Natural killer cell (primary cell): Measurements from ENCODE around the gene RTF1. TPM values are rescaled to one million over a fixed set of nuclear protein-coding genes. Genes with fewer than 3 reads are reported as not detected.

Experiments used
- ATAC-seq, 3 donors: fragments of 150-1000 bp in 2 of 3; fragments of 200-7000 bp in 1 of 3; cut with Tn5 transposase; 1 replicate in 1 of 3; 2 replicates in 2 of 3; pipeline ENCODE4 v1.10.0; 2021; ENCODE audit warnings: mild to moderate bottlenecking in 2 of 3, moderate library complexity in 2 of 3
- DNase-seq, 2 donors: peaks; one replicate each; pipeline versions ENCODE4 v3.0.0 to v3.0.0-alpha.2; 2013 to 2021; ENCODE audit warnings: mixed read lengths in 1 of 2
- H3K27ac ChIP-seq: one replicate; pipeline ENCODE4 v1.5.1; 2013; ENCODE audit warnings: mild to moderate bottlenecking, low read length
- H3K27me3 ChIP-seq: one replicate; pipeline ENCODE4 v1.6.1; 2013; ENCODE audit warnings: low read length; ENCODE audit not compliant: control insufficient read depth, insufficient read depth
- H3K36me3 ChIP-seq: one replicate; pipeline ENCODE4 v1.6.1; 2013; ENCODE audit warnings: low read length; ENCODE audit not compliant: control insufficient read depth, insufficient read depth
- H3K4me1 ChIP-seq: one replicate; pipeline ENCODE4 v1.6.1; 2013; ENCODE audit warnings: low read length; ENCODE audit not compliant: control insufficient read depth, insufficient read depth
- H3K4me3 ChIP-seq: one replicate; pipeline ENCODE4 v1.5.1; 2013; ENCODE audit warnings: low read length
- H3K9me3 ChIP-seq: one replicate; pipeline ENCODE4 v1.6.1; 2013; ENCODE audit warnings: low read length; ENCODE audit not compliant: control insufficient read depth, insufficient read depth
- H3K27ac Mint-ChIP-seq, 2 donors: one replicate each; pipeline ENCODE4 v1.8.0; 2022; ENCODE audit warnings: mild to moderate bottlenecking in 2 of 2, mixed read lengths in 2 of 2, moderate library complexity in 1 of 2
- H3K27me3 Mint-ChIP-seq, 2 donors: one replicate each; pipeline ENCODE4 v1.8.0; 2022; ENCODE audit warnings: low read depth in 2 of 2, mixed read lengths in 2 of 2
- H3K36me3 Mint-ChIP-seq: one replicate; pipeline ENCODE4 v1.8.0; 2022; ENCODE audit warnings: mixed read lengths
- H3K4me1 Mint-ChIP-seq, 2 donors: one replicate each; pipeline ENCODE4 v1.8.0; 2022; ENCODE audit warnings: mixed read lengths in 2 of 2
- H3K4me3 Mint-ChIP-seq: one replicate; pipeline ENCODE4 v1.8.0; 2022; ENCODE audit warnings: mild to moderate bottlenecking, moderate library complexity, mixed read lengths
- H3K9me3 Mint-ChIP-seq, 2 donors: one replicate each; pipeline ENCODE4 v1.8.0; 2022; ENCODE audit warnings: mixed read lengths in 2 of 2
- CTCF ChIP-seq: fragments of 200-600 bp; IDR thresholded peaks from one replicate; pipeline ENCODE4 v1.8.0; 2022; ENCODE audit warnings: antibody characterized with exemption
- WGBS: methylation state at CpG from one replicate; pipeline ENCODE4 v1.1.7; 2013; ENCODE audit warnings: missing lambda C conversion rate; ENCODE audit not compliant: insufficient coverage; 5-methylcytosine and 5-hydroxymethylcytosine counted together
- intact Hi-C: fragments of 100-400 bp; cut with micrococcal nuclease; formaldehyde crosslinking; loops from one replicate; pipeline ENCODE4 v1.14.2; 2022
- total RNA-seq, 4 donors: library from RNA; stranded (reverse); fragments of 120-200 nt in 1 of 4; gene quantifications; one replicate each; pipeline versions ENCODE4 v1.2.3 to v1.2.4, GENCODE V29; 2013 to 2022

The RTF1 gene
- total RNA-seq, 3 donors from 2014 or later (not counting 1 experiment from before 2014, with no cell fraction given) = 35.8 to 53.1 (median 42.7) TPM

GRCh38 chr15:41443275-41443674 is 26.4 kb downstream of the RTF1 start:
- Mint-ChIP-seq H3K4me1 (peaks cover 9 to 19% of the 10 kb centered on the region in 2 donors), H3K27me3 (no peaks in the 10 kb centered on the region), H3K9me3 (no peaks in the 10 kb centered on the region), H3K36me3 (no peaks in the 10 kb centered on the region), H3K27ac (peak overlapping the region; percentile 64), H3K4me3 (no peak overlapping the region)
- H3K27me3 ChIP-seq = no peaks in the 10 kb centered on the region
- no peak overlapping the region for H3K4me3 ChIP-seq
- TF ChIP-seq CTCF = no peak
- peak in 1 of 2 donors; percentile 11 for DNase-seq
- peak in 2 of 3 donors; percentile 66 to 69 for ATAC-seq
- H3K27ac ChIP-seq = no peak overlapping the region
- peaks cover 4% of the 10 kb centered on the region for H3K4me1 ChIP-seq
- 49% methylated on average over 2 of the region's 2 CpGs for WGBS
- intact Hi-C loops = no loop called here
- no peaks in the 10 kb centered on the region for H3K9me3 ChIP-seq
- peaks cover 12% of the 10 kb centered on the region for H3K36me3 ChIP-seq

- H3K27ac ChIP-seq = no peak overlapping the region
- no peaks in the 10 kb centered on the region for H3K27me3 ChIP-seq
- no peaks in the 10 kb centered on the region for H3K36me3 Mint-ChIP-seq
- H3K9me3 ChIP-seq = no peaks in the 10 kb centered on the region
- H3K27me3 Mint-ChIP-seq = no peaks in the 10 kb centered on the region
- intact Hi-C loops = no loop called here
- DNase-seq (no peak), ATAC-seq (no peak)
- H3K4me3 ChIP-seq = no peak overlapping the region
- no peaks in the 10 kb centered on the region for H3K9me3 Mint-ChIP-seq
- no peak for TF ChIP-seq CTCF
- no peak overlapping the region for H3K4me3 Mint-ChIP-seq
- peaks cover 10% of the 10 kb centered on the region for H3K36me3 ChIP-seq
- no peak overlapping the region for H3K27ac Mint-ChIP-seq
- peaks cover 4% of the 10 kb centered on the region for H3K4me1 ChIP-seq
- H3K4me1 Mint-ChIP-seq = peaks cover 9 to 19% of the 10 kb centered on the region in 2 donors
Observed at GRCh38 chr15:41445399-41445798, 28.5 kb downstream of the RTF1 start.

GRCh38 chr15:41462084-41462795 is 45.3 kb downstream of the RTF1 start:
- peaks cover 28% of the 10 kb centered on the region for H3K36me3 ChIP-seq
- Mint-ChIP-seq H3K27me3 (no peaks in the 10 kb centered on the region), H3K4me3 (no peak overlapping the region), H3K27ac (no peak overlapping the region), H3K36me3 (no peaks in the 10 kb centered on the region), H3K4me1 (peaks cover 18 to 22% of the 10 kb centered on the region in 2 donors), H3K9me3 (no peaks in the 10 kb centered on the region)
- H3K4me3 ChIP-seq = no peak overlapping the region
- H3K9me3 ChIP-seq = no peaks in the 10 kb centered on the region
- H3K4me1 ChIP-seq = no peaks in the 10 kb centered on the region
- no peak for TF ChIP-seq CTCF
- WGBS = 25% methylated on average over 3 of the region's 4 CpGs
- H3K27me3 ChIP-seq = no peaks in the 10 kb centered on the region
- intact Hi-C loops = loop anchor here (10.0 kb wide), 1 partner anchor 123 kb away; no protein-coding TSS in a partner anchor
- ATAC-seq = no peak
- no peak for DNase-seq
- H3K27ac ChIP-seq = no peak overlapping the region
